ENCODE results near the gene DIAPH3. TPM values are rescaled to one million over a fixed set of nuclear protein-coding genes. Genes with fewer than 3 reads are reported as not detected.

The DIAPH3 gene
- total RNA-seq, 2 donors from 2014 or later = 0.27 to 2.4 TPM

- intact Hi-C loops (cut with DNase I) = no loop called here
- Histone ChIP-seq H3K36me3 (no peaks in the 10 kb centered on the region), H3K27ac (no peak overlapping the region), H3K4me3 (no peak overlapping the region), H3K27me3 (replicated peaks; ENCODE audit: insufficient read depth) (no peaks in the 10 kb centered on the region), H3K9me3 (no peaks in the 10 kb centered on the region), H3K4me1 (replicated peaks) (no peaks in the 10 kb centered on the region)
- 11% methylated on average over 3 of the region's 3 CpGs for WGBS
- TF ChIP-seq POLR2A (IDR thresholded peaks at IDR 0.05) (no peak), CTCF (IDR thresholded peaks at IDR 0.05) (no peak), POLR2AphosphoS5 (IDR thresholded peaks at IDR 0.05) (no peak)
- DNase-seq (ENCODE audit: low spot score) = no peak
Measured at GRCh38 chr13:59865398-59865797, 298.3 kb downstream of the DIAPH3 start.

DNA sequence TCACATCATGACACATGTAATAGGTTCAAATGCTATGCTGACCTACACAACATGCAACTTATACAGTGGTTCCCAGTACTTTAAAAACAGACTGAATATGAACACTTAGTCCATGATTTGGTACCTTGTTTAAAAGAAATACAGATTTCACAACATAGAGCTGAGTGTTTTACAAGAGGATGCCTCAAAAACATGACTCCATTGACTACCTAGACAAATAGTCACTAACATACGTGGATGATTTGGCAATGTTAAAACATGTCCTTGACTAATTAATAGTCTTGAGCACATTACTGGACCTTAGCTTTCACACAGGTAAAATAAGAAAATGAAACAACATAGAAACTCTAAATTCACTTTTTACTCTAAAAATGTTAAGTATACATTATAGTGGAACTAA is 300.1 kb downstream of the DIAPH3 start:
- no peaks in the 10 kb centered on the region for H3K9me3 ChIP-seq

GRCh38 chr13:59861676-59862075 is 302.1 kb downstream of the DIAPH3 start:
- Histone ChIP-seq H3K36me3 (no peaks in the 10 kb centered on the region), H3K4me3 (no peak overlapping the region), H3K27me3 (replicated peaks; ENCODE audit: insufficient read depth) (no peaks in the 10 kb centered on the region), H3K4me1 (replicated peaks) (no peaks in the 10 kb centered on the region), H3K27ac (no peak overlapping the region), H3K9me3 (no peaks in the 10 kb centered on the region)
- 91% methylated on average over 4 of the region's 4 CpGs for WGBS
- intact Hi-C loops (cut with DNase I) = no loop called here
- TF ChIP-seq CTCF (IDR thresholded peaks at IDR 0.05) (no peak), POLR2A (IDR thresholded peaks at IDR 0.05) (no peak), POLR2AphosphoS5 (IDR thresholded peaks at IDR 0.05) (no peak)
- no peak for DNase-seq (ENCODE audit: low spot score)

More for the DNA sequence above, 300.1 kb downstream of the DIAPH3 start:
- H3K27ac ChIP-seq = no peak overlapping the region
- no peak for DNase-seq (ENCODE audit: low spot score)
- no peaks in the 10 kb centered on the region for H3K36me3 ChIP-seq
- intact Hi-C loops (cut with DNase I) = no loop called here
- WGBS = 89% methylated on average over 1 of the region's 1 CpG
- no peak overlapping the region for H3K4me3 ChIP-seq
- TF ChIP-seq POLR2A (IDR thresholded peaks at IDR 0.05) (no peak), POLR2AphosphoS5 (IDR thresholded peaks at IDR 0.05) (no peak), CTCF (IDR thresholded peaks at IDR 0.05) (no peak)
- no peaks in the 10 kb centered on the region for H3K27me3 ChIP-seq (replicated peaks; ENCODE audit: insufficient read depth)
- no peaks in the 10 kb centered on the region for H3K4me1 ChIP-seq (replicated peaks)

DNA sequence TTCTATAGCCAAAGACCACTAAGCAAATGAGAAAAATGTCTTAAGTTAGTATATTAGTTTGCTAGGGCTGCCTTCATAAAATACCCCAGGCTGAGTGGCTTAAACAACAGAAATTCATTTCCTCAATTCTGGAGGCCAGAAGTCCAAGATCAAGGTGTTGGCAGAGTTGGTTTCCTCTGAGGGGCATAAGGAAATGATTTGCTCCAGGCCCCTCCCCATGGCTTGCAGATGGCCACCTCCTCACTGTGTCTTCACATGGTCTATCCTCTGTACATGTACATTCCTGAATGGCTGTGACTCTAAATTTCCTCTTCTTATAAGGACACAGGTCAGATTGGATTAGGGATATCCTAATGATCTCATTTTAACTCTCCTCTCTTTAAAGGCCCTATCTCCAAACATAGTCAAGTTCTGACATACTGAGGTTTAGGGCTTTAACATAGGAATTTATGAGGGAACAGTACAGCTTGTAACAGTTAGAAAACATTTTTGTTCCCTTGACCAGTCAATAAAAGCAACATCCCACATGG is 307.4 kb downstream of the DIAPH3 start:
- Histone ChIP-seq H3K36me3 (no peaks in the 10 kb centered on the region), H3K4me1 (replicated peaks) (no peaks in the 10 kb centered on the region), H3K27ac (no peak overlapping the region), H3K4me3 (no peak overlapping the region), H3K27me3 (replicated peaks; ENCODE audit: insufficient read depth) (no peaks in the 10 kb centered on the region), H3K9me3 (no peaks in the 10 kb centered on the region)
- intact Hi-C loops (cut with DNase I) = no loop called here
- DNase-seq (ENCODE audit: low spot score) = no peak
- TF ChIP-seq CTCF (IDR thresholded peaks at IDR 0.05) (no peak), POLR2AphosphoS5 (IDR thresholded peaks at IDR 0.05) (no peak), POLR2A (IDR thresholded peaks at IDR 0.05) (no peak)

GRCh38 chr13:59846845-59847620 is 316.7 kb downstream of the DIAPH3 start:
- DNase-seq (ENCODE audit: low spot score) = no peak
- whole genome bisulfite sequencing = 88% methylated on average over 2 of the region's 2 CpGs
- H3K27me3 ChIP-seq (replicated peaks; ENCODE audit: insufficient read depth) = no peaks in the 10 kb centered on the region

More at GRCh38 chr13:59846845-59847620, 316.7 kb downstream of the DIAPH3 start:
- Histone ChIP-seq H3K9me3 (no peaks in the 10 kb centered on the region), H3K4me3 (no peak overlapping the region), H3K27ac (no peak overlapping the region), H3K36me3 (no peaks in the 10 kb centered on the region), H3K4me1 (replicated peaks) (no peaks in the 10 kb centered on the region)
- TF ChIP-seq POLR2AphosphoS5 (IDR thresholded peaks at IDR 0.05) (no peak), POLR2A (IDR thresholded peaks at IDR 0.05) (no peak), CTCF (IDR thresholded peaks at IDR 0.05) (no peak)
- intact Hi-C loops (cut with DNase I) = no loop called here

Data from prostate gland (tissue), 2 donors.